RWPE2 (cell line): ENCODE data around the gene CHCHD3.

Experiments used
- ATAC-seq: fragments of 200-7000 bp; cut with Tn5 transposase; 3 replicates; pipeline ENCODE4 v1.9.1; 2021; ENCODE audit warnings: low read depth
- DNase-seq: peaks from one replicate; pipeline ENCODE4 v3.0.0-alpha.2; 2020; ENCODE audit warnings: low spot score
- H3K27ac ChIP-seq: fragments of 450-650 bp; 2 replicates; pipeline ENCODE4 v1.5.1; 2017; ENCODE audit warnings: mild to moderate bottlenecking; ENCODE audit not compliant: poor library complexity, severe bottlenecking
- H3K27me3 ChIP-seq: fragments of 250-450 bp; sonication (Bioruptor Pico); 2 replicates; pipeline ENCODE4 v1.5.1; 2021; ENCODE audit warnings: mild to moderate bottlenecking, moderate library complexity; ENCODE audit not compliant: insufficient read depth, poor library complexity, severe bottlenecking
- H3K36me3 ChIP-seq: fragments of 250-450 bp; sonication (Bioruptor Pico); 2 replicates; pipeline ENCODE4 v1.5.1; 2020; ENCODE audit warnings: low read depth, mild to moderate bottlenecking, moderate library complexity
- H3K4me1 ChIP-seq: fragments of 250-450 bp; sonication (Bioruptor Pico); 2 replicates; pipeline ENCODE4 v1.5.1; 2021; ENCODE audit warnings: mild to moderate bottlenecking, moderate library complexity; ENCODE audit not compliant: insufficient read depth, poor library complexity, severe bottlenecking
- H3K4me3 ChIP-seq: fragments of 250-450 bp; sonication (Bioruptor Pico); 2 replicates; pipeline ENCODE4 v1.5.1; 2021; ENCODE audit warnings: mild to moderate bottlenecking, moderate library complexity; ENCODE audit not compliant: severe bottlenecking
- H3K9me3 ChIP-seq: fragments of 250-450 bp; sonication (Bioruptor Pico); 2 replicates; pipeline ENCODE4 v1.5.1; 2021; ENCODE audit warnings: mild to moderate bottlenecking, moderate library complexity; ENCODE audit not compliant: severe bottlenecking
- TF ChIP-seq, protein P1 (sequence below): fragments of 450-650 bp; IDR thresholded peaks from one replicate; pipeline ENCODE4 v1.5.1; 2017; ENCODE audit warnings: mild to moderate bottlenecking, moderate library complexity; ENCODE audit not compliant: poor library complexity, severe bottlenecking

The CHCHD3 gene

DNA sequence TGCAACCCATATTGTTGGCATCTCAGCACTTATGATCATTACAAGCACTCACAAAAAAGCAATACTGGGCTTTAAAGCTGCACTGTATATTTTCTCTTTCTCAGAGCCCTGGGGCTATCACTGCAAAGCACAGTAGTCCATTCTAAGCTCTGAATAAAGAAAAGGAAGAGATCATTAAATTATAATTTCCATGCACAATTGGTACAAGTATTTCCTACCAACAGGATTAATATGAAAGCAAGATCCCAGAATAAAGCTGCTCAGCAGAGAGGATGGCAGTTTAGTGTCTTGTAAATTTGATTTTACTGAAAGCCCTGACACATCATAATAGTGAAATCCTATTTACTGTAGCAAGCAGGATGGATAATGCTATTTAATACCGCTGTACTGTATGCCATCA, 205.3 kb downstream of the CHCHD3 start:
- H3K27me3 ChIP-seq: no peaks in the 10 kb centered on the region
- peaks cover 5% of the 10 kb centered on the region for H3K4me1 ChIP-seq
- no peak overlapping the region for H3K4me3 ChIP-seq
- no peak for DNase-seq
- ATAC-seq: no peak
- TF ChIP-seq, protein P1, sequence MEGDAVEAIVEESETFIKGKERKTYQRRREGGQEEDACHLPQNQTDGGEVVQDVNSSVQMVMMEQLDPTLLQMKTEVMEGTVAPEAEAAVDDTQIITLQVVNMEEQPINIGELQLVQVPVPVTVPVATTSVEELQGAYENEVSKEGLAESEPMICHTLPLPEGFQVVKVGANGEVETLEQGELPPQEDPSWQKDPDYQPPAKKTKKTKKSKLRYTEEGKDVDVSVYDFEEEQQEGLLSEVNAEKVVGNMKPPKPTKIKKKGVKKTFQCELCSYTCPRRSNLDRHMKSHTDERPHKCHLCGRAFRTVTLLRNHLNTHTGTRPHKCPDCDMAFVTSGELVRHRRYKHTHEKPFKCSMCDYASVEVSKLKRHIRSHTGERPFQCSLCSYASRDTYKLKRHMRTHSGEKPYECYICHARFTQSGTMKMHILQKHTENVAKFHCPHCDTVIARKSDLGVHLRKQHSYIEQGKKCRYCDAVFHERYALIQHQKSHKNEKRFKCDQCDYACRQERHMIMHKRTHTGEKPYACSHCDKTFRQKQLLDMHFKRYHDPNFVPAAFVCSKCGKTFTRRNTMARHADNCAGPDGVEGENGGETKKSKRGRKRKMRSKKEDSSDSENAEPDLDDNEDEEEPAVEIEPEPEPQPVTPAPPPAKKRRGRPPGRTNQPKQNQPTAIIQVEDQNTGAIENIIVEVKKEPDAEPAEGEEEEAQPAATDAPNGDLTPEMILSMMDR: no peak
- H3K9me3 ChIP-seq: no peaks in the 10 kb centered on the region
- H3K36me3 ChIP-seq: no peaks in the 10 kb centered on the region
- H3K27ac ChIP-seq: no peak overlapping the region

DNA sequence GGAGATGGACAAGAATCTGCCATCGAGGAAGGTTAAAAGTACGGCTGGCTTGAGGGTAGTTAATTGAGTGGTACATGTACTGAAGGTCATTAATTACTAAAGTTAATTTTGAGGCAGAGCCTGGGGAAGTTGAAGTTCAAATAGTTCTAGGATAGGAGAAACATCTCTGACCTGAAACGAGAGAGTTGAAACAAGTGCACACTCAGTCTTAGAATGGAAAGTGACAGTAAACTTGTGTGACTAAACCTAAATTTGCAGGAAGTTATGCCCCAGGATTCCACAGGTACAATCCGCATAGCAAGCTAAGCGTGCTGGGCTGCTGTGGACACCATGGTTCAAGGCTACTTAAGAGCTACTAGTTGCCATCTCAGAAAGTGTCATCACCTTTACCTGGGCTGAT, 209.9 kb downstream of the CHCHD3 start:
- Histone ChIP-seq H3K4me3 (no peak overlapping the region), H3K36me3 (no peaks in the 10 kb centered on the region), H3K4me1 (no peaks in the 10 kb centered on the region), H3K9me3 (no peaks in the 10 kb centered on the region), H3K27me3 (no peaks in the 10 kb centered on the region), H3K27ac (no peak overlapping the region)
- no peak for DNase-seq
- TF ChIP-seq, protein P1: no peak
- no peak for ATAC-seq

DNA sequence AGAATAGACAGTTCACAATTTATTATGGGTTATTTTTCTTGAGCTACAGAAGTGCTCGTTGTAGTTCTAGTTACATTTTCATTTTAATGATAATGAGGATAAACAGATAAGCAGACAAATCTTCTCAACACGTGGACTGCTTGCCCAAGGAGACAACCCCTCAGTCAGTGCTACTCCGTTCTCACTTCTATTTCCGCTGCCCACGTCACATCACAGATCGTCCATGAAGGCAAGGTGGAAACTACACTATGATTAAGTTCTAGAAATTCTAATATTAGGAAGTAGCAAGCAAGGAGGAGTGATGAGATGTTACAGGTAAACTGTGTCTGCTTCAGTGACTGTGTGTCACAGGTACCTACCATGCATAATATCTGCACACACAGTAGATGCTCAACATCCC, 210.5 kb downstream of the CHCHD3 start:
- DNase-seq (no peak), ATAC-seq (no peak)
- no peaks in the 10 kb centered on the region for H3K36me3 ChIP-seq
- no peaks in the 10 kb centered on the region for H3K9me3 ChIP-seq
- no peaks in the 10 kb centered on the region for H3K27me3 ChIP-seq
- H3K4me1 ChIP-seq: no peaks in the 10 kb centered on the region
- TF ChIP-seq, protein P1: no peak
- no peak overlapping the region for H3K4me3 ChIP-seq
- H3K27ac ChIP-seq: no peak overlapping the region

DNA sequence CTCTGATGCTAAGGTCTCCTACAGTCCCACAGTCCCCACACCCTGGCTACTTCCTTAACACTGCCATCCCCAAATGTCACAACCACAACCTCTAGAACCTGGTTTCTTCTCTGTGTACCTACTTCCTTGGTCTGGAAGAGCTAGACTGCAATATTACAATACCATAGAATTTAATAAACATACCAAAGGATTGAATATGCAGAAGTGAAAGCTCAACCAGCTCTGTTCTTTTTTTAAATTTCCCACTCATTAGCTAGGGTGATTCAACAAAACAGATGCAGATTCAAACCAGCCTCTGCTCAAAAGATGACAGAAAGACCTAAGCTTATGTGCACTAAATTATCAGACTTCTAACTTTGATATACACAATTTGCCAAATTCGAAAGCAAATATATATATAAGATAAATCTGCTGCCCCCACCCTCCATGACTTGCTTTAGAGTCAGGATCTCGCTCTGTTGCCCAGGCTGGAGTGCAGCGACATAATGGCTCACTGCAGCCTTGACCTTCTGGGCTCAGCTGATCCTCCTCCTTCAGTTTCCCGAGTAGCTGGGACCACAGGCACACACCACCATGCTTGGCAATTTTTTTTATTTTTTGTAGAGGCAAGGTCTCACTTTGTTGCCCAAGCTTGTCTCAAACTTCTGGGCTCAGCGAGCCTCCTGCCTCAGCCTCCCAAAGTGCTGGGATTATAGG, 212.6 kb downstream of the CHCHD3 start:
- DNase-seq: no peak

DNA sequence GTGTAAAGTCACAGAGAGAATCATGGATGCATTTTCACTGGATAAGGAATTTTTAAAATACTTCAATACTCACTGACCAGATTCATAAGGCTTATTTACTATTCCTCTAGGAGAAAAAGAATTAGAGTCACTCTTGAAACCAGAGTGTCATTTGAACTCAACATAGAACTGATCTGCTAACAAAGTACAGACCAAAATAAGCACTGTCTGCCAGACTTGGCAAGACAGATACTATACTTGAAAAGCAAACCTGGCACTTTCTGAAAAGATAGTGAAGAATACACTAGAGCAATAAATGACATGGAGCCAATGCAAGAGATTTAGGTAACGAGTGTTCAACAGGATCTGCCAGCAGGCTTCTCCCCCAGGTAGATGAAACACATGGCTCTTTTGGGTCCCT, 215.3 kb downstream of the CHCHD3 start:
- no peak for DNase-seq
- TF ChIP-seq, protein P1: no peak
- ATAC-seq: no peak

More for the DNA sequence above, 212.6 kb downstream of the CHCHD3 start:
- no peak overlapping the region for H3K27ac ChIP-seq
- H3K36me3 ChIP-seq: no peaks in the 10 kb centered on the region
- no peak for ATAC-seq
- no peaks in the 10 kb centered on the region for H3K9me3 ChIP-seq
- no peaks in the 10 kb centered on the region for H3K27me3 ChIP-seq
- TF ChIP-seq, protein P1: no peak
- H3K4me1 ChIP-seq: no peaks in the 10 kb centered on the region
- no peak overlapping the region for H3K4me3 ChIP-seq

More for the DNA sequence above, 215.3 kb downstream of the CHCHD3 start:
- H3K36me3 ChIP-seq: no peaks in the 10 kb centered on the region
- H3K9me3 ChIP-seq: no peaks in the 10 kb centered on the region
- H3K4me3 ChIP-seq: no peak overlapping the region
- no peak overlapping the region for H3K27ac ChIP-seq
- no peaks in the 10 kb centered on the region for H3K27me3 ChIP-seq
- H3K4me1 ChIP-seq: no peaks in the 10 kb centered on the region
